DND-41 (cell line): ENCODE data around the gene NF1.

ENCODE experiments used
- EZH2 ChIP-seq: IDR thresholded peaks from 3 replicates; pipeline ENCODE4 v1.6.1; 2012; ENCODE audit warnings: borderline replicate concordance, low read depth, mild to moderate bottlenecking, moderate library complexity, low read length, inconsistent platforms; ENCODE audit not compliant: severe bottlenecking
- TF ChIP-seq, protein P1 (sequence below): IDR thresholded peaks from 2 replicates; pipeline ENCODE4 v1.5.1; 2012; ENCODE audit warnings: borderline replicate concordance, low read length, moderate library complexity, mild to moderate bottlenecking; ENCODE audit not compliant: poor library complexity, severe bottlenecking; ENCODE audit errors: extremely low read depth

DNA sequence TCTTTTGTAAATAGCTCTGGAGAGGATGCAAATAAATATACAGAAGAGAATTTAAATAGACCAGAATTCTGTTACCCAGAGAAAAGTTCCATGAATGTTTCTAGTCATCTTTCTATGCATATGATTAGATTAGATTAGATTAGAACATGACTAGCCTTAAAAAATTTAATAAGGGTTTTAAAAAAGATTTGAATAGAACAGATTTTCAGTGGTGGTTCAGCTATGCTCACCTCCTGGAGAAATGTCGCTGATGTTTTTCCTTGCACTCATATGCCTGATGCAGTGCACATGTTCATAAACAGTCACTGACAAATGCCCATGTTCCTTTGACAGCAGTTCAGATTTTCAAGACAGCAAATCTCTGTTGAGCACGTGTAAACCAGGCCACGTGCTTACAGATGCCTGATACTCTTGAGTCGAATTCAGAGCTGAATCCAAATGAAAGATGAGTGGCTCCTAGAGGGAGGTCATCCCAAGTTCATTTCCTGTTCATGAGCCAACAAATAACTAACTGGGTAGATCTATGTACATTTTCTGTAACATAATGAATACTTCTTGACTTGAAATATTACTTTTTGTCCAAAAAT is 276.8 kb downstream of the NF1 start:
- TF ChIP-seq EZH2, result no peak
- TF ChIP-seq, protein P1, sequence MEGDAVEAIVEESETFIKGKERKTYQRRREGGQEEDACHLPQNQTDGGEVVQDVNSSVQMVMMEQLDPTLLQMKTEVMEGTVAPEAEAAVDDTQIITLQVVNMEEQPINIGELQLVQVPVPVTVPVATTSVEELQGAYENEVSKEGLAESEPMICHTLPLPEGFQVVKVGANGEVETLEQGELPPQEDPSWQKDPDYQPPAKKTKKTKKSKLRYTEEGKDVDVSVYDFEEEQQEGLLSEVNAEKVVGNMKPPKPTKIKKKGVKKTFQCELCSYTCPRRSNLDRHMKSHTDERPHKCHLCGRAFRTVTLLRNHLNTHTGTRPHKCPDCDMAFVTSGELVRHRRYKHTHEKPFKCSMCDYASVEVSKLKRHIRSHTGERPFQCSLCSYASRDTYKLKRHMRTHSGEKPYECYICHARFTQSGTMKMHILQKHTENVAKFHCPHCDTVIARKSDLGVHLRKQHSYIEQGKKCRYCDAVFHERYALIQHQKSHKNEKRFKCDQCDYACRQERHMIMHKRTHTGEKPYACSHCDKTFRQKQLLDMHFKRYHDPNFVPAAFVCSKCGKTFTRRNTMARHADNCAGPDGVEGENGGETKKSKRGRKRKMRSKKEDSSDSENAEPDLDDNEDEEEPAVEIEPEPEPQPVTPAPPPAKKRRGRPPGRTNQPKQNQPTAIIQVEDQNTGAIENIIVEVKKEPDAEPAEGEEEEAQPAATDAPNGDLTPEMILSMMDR, result no peak
